Activated CD4-positive, alpha-beta T cell treated with anti-CD3 and anti-CD28 coated beads for 4 hours (primary cell): ENCODE measurements around the gene CYCS.

Experiments
- DNase-seq, 2 donors: peaks; one replicate each; pipeline ENCODE4 v3.0.0-alpha.2; 2020

CYCS gene

DNA sequence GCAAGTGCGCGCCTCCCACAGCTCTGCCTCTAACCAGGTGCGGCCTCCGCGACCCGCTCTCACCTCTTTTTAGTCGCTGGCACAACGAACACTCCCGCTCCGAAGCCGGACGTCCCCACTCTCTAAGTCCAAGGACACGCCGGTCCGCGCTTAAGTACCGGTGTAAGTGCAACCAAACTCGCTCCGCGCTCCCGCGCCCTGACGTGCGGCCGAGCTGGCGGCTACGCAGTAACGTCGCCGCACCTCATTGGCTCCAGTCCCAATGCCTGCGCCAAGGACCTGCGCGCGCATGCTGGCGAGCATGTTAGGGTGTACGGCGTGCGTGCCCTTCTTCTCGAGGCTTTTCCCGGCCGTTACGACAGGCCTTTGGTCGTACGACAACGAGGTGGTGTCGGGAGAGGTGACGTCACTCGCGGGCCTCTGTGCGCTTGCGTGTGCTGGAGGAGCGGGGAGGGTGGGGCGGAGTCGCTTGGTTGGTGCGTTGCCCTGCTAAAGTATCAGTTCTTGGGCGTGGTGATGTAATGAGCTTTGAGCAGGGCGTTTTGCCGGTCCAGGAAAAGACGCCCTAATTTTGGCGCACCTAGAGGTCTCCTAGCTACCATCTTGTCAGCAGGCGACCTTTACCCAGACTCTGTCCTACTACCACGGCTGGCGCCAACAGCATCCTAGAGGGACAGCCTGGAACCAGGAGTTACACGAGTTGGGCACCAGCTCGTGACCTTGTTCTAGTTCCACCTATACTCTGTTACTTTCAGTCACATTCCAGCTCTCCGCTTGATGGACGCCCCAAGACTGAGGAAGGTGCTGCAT is at the start of gene CYCS:
TSS of gene CYCS (minus strand) at position 124 of the 810 bp plus-strand sequence. CDS start 1,141 bp downstream, outside the sequence.
- DNase-seq = peak; percentile 99 to 100

GRCh38 chr7:25173184-25173583 is 48.1 kb upstream of the CYCS start:
- no peak for DNase-seq

- DNase-seq = no peak
Measured at GRCh38 chr7:25171516-25171915, 46.5 kb upstream of the CYCS start.

DNA sequence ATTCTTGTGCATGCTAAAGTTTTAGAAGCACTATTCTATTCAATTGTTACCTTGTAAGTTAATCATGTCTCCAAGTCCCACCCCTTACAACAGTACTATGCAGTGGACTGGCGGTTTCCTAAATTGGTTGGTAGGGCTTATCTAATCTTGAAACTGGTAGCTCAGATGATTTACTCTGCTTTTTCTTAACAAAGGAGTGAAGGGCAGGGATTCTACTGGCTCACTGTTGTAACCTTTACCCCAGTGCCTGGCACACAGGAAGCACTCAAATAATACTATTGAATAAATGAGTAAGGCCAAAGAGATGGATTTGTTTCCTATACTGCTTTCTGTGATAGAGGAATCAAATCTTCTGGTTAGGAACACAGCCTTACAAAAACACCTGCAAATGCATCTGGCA is 46.0 kb upstream of the CYCS start:
- no peak for DNase-seq

DNA sequence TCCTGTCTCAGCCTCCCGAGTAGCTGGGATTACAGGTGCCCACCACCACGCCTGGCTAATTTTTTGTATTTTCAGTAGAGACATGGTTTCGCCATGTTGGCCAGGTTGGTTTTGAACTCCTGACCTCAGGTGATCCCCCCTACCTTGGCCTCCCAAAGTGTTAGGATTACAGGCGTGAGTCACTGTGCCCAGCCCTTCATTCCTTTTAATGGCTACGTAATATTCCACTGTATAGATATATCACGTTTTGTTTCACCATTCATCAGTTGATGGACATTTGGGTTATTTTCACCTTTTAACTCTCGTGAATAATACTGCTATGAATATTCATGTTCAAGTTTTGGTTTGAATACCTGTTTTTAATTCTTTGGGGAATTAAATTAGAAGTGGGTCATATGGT is 44.6 kb upstream of the CYCS start:
- no peak for DNase-seq

DNA sequence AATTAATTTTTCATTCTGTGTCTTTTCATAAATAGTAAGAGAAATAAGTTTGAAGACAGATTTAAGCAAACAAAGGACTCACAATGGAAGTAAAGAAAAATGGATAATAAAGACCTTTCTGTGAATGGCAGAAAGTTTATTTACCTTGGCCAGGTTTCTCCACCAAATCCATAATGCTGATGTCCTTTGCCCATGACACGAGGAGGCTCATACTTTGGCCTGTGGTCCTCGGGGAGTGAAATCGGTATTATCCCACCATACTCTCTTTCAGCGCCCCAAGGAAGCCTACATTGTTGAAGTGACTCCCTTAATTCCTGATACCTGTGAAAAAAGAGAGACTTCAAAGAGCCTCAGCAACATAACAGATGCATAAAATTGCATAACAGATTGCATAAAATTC is 43.1 kb upstream of the CYCS start:
- DNase-seq = no peak

DNA sequence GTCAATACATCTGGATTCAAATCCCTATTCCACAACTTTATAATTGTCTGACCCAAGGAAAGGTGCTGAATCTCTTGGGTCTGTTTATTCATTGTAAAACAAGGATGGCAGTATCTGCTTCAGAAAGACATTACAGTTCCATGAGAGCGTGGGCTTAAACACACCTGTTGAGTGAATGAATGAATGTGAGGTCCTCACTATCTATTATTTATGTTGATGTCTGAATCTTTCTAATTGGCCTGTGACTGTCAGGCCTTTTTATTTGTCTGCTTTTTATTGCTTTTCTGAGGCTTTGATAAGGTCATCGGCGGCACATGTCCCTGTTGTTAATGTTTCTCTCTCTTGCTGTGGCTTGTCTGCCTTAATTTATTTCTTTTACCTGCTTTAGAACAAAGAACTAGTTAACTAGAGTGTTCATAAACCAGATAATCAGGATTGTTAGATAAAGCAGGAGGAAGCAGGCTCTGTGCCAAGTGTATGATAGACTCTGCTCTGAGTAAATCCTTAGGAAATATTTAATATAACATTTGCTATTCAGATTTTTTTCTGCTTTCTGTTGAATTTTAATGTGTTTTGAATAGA is 42.3 kb upstream of the CYCS start:
- DNase-seq = no peak

DNA sequence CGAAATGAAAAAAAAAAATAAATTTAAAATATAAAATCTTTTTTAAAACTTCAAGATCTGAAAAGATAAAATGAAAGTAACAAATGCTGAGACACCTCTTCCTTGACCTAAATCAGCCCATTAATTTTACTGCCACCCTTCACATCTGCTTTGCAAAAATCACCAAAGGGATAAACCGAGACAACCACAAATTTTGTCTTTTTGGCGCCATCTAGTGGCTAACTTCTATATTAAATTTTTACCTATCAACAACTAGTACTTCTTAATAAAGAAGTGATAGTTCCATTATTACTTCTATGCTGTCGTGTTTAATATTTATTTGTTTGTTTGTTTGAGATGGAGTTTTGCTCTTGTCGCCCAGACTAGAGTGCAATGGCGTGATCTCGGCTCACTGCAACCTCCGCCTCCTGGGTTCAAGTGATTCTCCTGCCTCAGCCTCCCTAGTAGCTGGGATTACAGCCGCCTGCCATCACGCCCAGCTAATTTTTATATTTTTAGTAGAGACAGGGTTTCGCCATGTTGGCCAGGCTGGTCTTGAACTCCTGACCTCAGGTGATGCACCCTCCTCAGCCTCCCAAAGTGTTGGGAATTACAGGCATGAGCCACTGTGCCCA is 35.0 kb upstream of the CYCS start:
- peak; percentile 8 to 33 for DNase-seq

DNA sequence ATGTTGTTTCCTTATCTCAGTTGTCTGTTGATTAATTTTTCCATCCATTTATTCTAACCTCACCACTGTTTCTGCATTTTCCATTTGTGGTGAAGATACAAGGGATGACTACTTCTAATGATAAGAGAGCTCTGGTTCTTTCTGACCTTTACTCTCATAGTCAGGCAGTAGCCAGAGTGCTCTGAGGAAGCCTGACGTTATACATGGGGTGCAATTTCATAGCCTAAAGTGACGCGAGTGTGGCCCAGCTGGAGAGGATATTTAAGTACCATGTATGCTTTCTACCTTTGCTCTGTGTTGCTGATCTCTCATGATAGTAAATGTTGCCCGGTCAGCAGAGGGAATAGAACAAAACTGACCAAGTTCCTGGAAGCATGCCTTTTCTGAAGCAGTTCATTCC is 33.9 kb upstream of the CYCS start:
- no peak for DNase-seq

GRCh38 chr7:25151773-25152172 is 26.7 kb upstream of the CYCS start:
- DNase-seq = no peak

DNA sequence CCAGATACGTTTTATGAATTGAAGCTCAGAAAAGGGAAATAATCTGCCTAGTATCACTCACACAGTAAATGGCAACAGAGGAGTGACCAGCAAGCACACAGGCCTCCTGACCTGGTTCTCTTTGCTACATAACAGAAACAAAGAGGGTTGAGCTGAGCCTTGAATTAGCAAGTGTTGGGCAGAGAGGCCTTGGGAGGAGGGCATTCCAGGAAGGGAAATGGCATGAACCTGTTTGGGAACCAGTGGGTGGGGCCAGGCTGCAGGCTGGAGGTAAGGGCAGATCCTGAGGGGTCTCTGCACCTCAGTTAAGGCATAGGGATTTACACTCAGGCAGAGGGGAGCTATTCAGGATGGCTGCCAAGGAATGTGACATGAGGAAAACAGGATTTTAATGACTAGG is 24.8 kb upstream of the CYCS start:
- no peak for DNase-seq

DNA sequence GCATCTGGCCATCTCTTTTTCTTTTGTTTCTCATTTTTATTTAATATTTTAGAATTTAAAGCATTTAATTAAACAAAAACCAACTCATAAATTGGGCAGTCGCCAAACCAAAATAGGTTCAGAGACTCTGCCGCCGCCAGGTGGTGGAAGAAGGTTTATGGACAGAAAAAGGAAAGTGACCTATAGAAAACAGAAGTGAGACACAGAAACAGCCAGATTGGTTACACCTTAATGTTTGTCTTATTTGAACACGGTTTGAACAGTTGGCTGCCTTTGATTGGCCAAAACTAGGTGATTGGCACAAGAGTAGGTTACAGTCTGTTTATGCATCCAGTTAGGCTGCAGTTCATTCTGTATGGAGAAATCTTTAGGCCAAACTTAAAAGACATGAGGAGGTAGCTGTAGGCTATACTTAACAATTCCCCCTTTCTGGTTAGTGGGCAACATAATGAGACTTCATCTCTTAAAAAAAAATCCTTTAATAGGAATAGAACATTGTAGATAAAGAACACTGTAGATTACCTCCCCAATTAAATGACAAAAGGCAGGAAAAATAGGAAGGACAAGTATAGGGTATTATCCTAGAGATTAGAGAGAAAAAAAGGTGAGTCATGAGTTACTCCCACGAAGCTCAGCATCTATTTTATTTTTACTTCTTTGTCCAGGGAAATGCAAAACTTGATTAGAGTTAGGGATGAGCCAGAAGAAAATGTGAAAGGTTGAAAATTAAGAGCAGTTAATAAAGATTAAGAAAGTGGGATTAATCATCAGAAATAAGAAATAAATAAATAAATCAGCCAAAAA is 23.9 kb upstream of the CYCS start:
- DNase-seq = no peak

DNA sequence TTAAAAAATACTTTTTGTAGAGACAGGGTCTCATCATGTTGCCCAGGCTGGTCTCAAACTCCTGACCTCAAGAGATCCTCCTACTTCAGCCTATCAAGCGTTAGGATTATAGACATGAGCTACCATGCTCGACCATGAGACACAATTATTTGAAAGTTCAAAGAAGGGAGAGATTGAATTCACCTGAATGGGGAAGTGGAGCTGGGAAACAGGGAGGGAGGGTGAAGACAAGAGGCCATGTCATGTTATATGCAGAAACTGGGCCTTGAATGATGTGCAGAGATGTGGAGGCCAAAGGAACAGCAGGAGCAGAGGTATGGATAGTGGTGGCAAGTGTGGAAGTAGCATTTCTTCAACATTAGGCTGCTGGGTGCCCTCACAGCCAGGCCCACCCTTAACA is 18.7 kb upstream of the CYCS start:
- DNase-seq = no peak

DNA sequence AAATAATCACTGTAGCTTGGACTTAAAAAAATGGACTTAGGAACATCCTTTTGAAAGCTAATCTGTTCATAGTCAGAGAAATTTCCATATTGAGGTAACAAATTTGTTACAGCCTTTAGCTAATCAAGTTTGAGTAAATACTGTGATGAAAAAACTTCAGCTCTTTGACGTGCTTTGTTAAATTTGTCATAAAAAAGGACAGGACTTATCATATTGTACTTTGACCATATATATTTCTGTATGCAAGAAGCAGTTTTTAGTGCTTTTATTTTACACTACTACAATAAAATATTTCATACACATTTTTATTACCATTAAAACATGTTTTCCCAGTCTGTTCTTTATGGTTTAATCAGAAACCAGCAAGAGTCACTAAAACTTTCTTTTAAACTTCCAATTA is 14.5 kb upstream of the CYCS start:
- no peak for DNase-seq

GRCh38 chr7:25134358-25135010 is 9.4 kb upstream of the CYCS start:
- no peak for DNase-seq

- no peak for DNase-seq
Measured at GRCh38 chr7:25132430-25132829, 7.4 kb upstream of the CYCS start.

GRCh38 chr7:25126751-25127150 is 1.7 kb upstream of the CYCS start:
- DNase-seq = no peak

GRCh38 chr7:25124465-25125136 is 459 bp downstream of the CYCS start:
- peak; percentile 17 to 19 for DNase-seq

DNA sequence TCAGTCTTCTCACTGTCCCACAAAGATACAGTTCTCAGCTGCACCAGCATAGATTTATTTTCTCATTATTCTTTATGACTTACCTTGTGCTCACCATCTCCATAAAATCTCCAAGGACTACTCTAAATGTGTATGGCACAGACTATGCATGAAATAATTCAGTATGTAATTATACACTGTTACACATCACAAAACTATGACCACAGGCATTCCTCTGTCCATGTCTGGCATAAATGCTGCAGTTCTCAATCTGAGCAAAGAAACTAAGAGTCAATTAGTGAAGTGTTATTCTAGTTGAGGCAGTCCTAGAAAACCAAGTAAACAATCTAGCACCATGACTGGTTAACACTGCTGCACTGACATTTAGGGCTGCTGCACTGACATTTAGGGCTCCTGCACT is 2.7 kb downstream of the CYCS start:
- no peak for DNase-seq

DNA sequence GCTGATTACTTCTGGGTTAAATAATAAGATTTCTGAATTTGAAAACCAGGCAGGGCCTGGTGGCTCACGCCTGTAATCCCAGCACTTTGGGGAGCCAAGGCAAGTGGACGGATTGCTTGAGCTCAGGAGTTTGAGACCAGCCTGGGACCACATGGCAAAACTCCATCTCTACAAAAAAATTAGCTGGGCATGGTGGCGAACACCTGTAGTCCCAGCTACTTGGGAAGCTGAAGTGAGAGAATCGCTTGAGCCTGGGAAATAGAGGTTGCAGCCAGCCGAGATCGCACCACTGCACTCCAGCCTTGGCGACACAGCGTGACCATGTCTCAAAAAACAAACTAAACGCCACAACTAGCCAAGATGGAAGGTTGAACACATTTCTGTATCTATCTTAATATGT is 3.5 kb downstream of the CYCS start:
- DNase-seq = no peak

- DNase-seq = no peak
Measured at GRCh38 chr7:25119102-25119501, 6.0 kb downstream of the CYCS start.

DNA sequence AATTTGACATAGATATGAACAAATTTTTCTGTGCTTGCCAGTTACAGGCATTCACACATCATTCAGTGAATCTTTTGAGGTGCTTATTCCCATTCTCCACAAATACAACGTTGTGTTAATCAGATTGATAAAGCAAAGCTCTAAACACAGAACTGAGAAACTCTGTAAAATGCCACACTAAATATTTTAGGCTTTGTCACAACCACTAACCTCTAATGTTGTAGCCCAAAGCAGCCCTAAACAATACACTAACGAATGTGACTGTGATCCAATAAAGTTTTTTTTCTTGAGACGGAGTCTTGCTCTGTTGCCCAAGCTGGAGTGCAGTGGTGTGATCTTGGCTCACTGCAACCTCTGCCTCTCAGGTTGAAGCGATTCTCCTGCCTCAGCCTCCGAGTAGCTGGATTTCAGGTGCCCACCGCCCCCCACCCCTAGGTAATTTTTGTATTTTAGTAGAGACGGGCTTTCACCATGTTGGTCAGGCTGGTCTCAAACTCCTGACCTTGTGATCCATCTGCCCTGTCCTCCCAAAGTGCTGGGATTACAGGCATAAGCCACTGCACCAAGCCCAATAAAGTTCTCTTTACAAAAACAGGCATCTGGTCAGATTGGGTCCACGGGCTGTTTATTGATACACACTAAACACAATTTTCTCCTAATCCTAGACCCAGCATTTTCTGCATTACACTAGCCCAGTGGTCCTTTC is 6.9 kb downstream of the CYCS start:
- DNase-seq = no peak
